Measurements from ENCODE around the gene NRXN3. TPM values are rescaled to one million over a fixed set of nuclear protein-coding genes. Genes with fewer than 3 reads are reported as not detected.

Gene NRXN3
- total and polyA plus RNA-seq, 4 donors: 21.9 to 73.4 (median 65.7) TPM

- WGBS (ENCODE audit: insufficient coverage): no CpG with 5 or more reads among the region's 2 CpGs
- H3K27ac ChIP-seq (ENCODE audit: low read depth, low read length): no peak overlapping the region
Observed at GRCh38 chr14:78788467-78789360, 618.5 kb downstream of the NRXN3 start.

GRCh38 chr14:78790271-78790670 lies 620.1 kb downstream of the NRXN3 start:
- Histone ChIP-seq H3K4me1 (ENCODE audit: control insufficient read depth, insufficient read depth, low read length) (no peaks in the 10 kb centered on the region), H3K4me3 (ENCODE audit: low read depth, low read length) (no peak overlapping the region), H3K27me3 (ENCODE audit: control insufficient read depth, insufficient read depth, low read length) (no peaks in the 10 kb centered on the region), H3K36me3 (ENCODE audit: control insufficient read depth, insufficient read depth, low read length) (no peaks in the 10 kb centered on the region), H3K27ac (ENCODE audit: low read depth, low read length) (no peak overlapping the region), H3K9me3 (ENCODE audit: control insufficient read depth, insufficient read depth, low read length) (no peaks in the 10 kb centered on the region)
- 0% methylated on average over 1 of the region's 2 CpGs for WGBS (ENCODE audit: insufficient coverage)
- DNase-seq (ENCODE audit: low read depth in 4 of 6, low spot score in 6 of 6): peak in 2 of 6 donors; percentile 34 to 93

More at GRCh38 chr14:78788467-78789360, 618.5 kb downstream of the NRXN3 start:
- H3K4me1 ChIP-seq (ENCODE audit: control insufficient read depth, insufficient read depth, low read length): no peaks in the 10 kb centered on the region
- H3K27me3 ChIP-seq (ENCODE audit: control insufficient read depth, insufficient read depth, low read length): no peaks in the 10 kb centered on the region
- no peaks in the 10 kb centered on the region for H3K9me3 ChIP-seq (ENCODE audit: control insufficient read depth, insufficient read depth, low read length)
- no peak overlapping the region for H3K4me3 ChIP-seq (ENCODE audit: low read depth, low read length)
- no peaks in the 10 kb centered on the region for H3K36me3 ChIP-seq (ENCODE audit: control insufficient read depth, insufficient read depth, low read length)
- DNase-seq (ENCODE audit: low read depth in 4 of 6, low spot score in 6 of 6): no peak

GRCh38 chr14:78798757-78799156 lies 628.6 kb downstream of the NRXN3 start:
- Histone ChIP-seq H3K4me3 (ENCODE audit: low read depth, low read length) (no peak overlapping the region), H3K9me3 (ENCODE audit: control insufficient read depth, insufficient read depth, low read length) (no peaks in the 10 kb centered on the region), H3K27ac (ENCODE audit: low read depth, low read length) (no peak overlapping the region), H3K27me3 (ENCODE audit: control insufficient read depth, insufficient read depth, low read length) (no peaks in the 10 kb centered on the region), H3K4me1 (ENCODE audit: control insufficient read depth, insufficient read depth, low read length) (no peaks in the 10 kb centered on the region), H3K36me3 (ENCODE audit: control insufficient read depth, insufficient read depth, low read length) (no peaks in the 10 kb centered on the region)
- DNase-seq (ENCODE audit: low read depth in 4 of 6, low spot score in 6 of 6): no peak
- 63% methylated on average over 4 of the region's 5 CpGs for WGBS (ENCODE audit: insufficient coverage)

- H3K4me1 ChIP-seq (ENCODE audit: control insufficient read depth, insufficient read depth, low read length): no peaks in the 10 kb centered on the region
- H3K36me3 ChIP-seq (ENCODE audit: control insufficient read depth, insufficient read depth, low read length): no peaks in the 10 kb centered on the region
- no peak overlapping the region for H3K4me3 ChIP-seq (ENCODE audit: low read depth, low read length)
- no CpG with 5 or more reads among the region's 3 CpGs for WGBS (ENCODE audit: insufficient coverage)
- no peak for DNase-seq (ENCODE audit: low read depth in 4 of 6, low spot score in 6 of 6)
- H3K27me3 ChIP-seq (ENCODE audit: control insufficient read depth, insufficient read depth, low read length): no peaks in the 10 kb centered on the region
- no peak overlapping the region for H3K27ac ChIP-seq (ENCODE audit: low read depth, low read length)
- H3K9me3 ChIP-seq (ENCODE audit: control insufficient read depth, insufficient read depth, low read length): no peaks in the 10 kb centered on the region
Observed at GRCh38 chr14:78805570-78805969, 635.4 kb downstream of the NRXN3 start.

- Histone ChIP-seq H3K4me3 (ENCODE audit: low read depth, low read length) (no peak overlapping the region), H3K27me3 (ENCODE audit: control insufficient read depth, insufficient read depth, low read length) (no peaks in the 10 kb centered on the region), H3K4me1 (ENCODE audit: control insufficient read depth, insufficient read depth, low read length) (no peaks in the 10 kb centered on the region), H3K36me3 (ENCODE audit: control insufficient read depth, insufficient read depth, low read length) (no peaks in the 10 kb centered on the region), H3K27ac (ENCODE audit: low read depth, low read length) (no peak overlapping the region), H3K9me3 (ENCODE audit: control insufficient read depth, insufficient read depth, low read length) (no peaks in the 10 kb centered on the region)
- 91% methylated on average over 2 of the region's 3 CpGs for WGBS (ENCODE audit: insufficient coverage)
- DNase-seq (ENCODE audit: low read depth in 4 of 6, low spot score in 6 of 6): no peak
Observed at GRCh38 chr14:78823035-78823434, 652.9 kb downstream of the NRXN3 start.

- Histone ChIP-seq H3K4me3 (ENCODE audit: low read depth, low read length) (no peak overlapping the region), H3K36me3 (ENCODE audit: control insufficient read depth, insufficient read depth, low read length) (no peaks in the 10 kb centered on the region), H3K4me1 (ENCODE audit: control insufficient read depth, insufficient read depth, low read length) (no peaks in the 10 kb centered on the region), H3K27me3 (ENCODE audit: control insufficient read depth, insufficient read depth, low read length) (no peaks in the 10 kb centered on the region), H3K27ac (ENCODE audit: low read depth, low read length) (no peak overlapping the region), H3K9me3 (ENCODE audit: control insufficient read depth, insufficient read depth, low read length) (no peaks in the 10 kb centered on the region)
- 100% methylated on average over 1 of the region's 2 CpGs for WGBS (ENCODE audit: insufficient coverage)
- DNase-seq (ENCODE audit: low read depth in 4 of 6, low spot score in 6 of 6): no peak
Observed at GRCh38 chr14:78823516-78823915, 653.3 kb downstream of the NRXN3 start.

GRCh38 chr14:78829274-78829673 lies 659.1 kb downstream of the NRXN3 start:
- no peak for DNase-seq (ENCODE audit: low read depth in 4 of 6, low spot score in 6 of 6)
- WGBS (ENCODE audit: insufficient coverage): no CpG with 5 or more reads among the region's 1 CpG
- Histone ChIP-seq H3K9me3 (ENCODE audit: control insufficient read depth, insufficient read depth, low read length) (no peaks in the 10 kb centered on the region), H3K4me3 (ENCODE audit: low read depth, low read length) (no peak overlapping the region), H3K27me3 (ENCODE audit: control insufficient read depth, insufficient read depth, low read length) (no peaks in the 10 kb centered on the region), H3K27ac (ENCODE audit: low read depth, low read length) (no peak overlapping the region), H3K36me3 (ENCODE audit: control insufficient read depth, insufficient read depth, low read length) (no peaks in the 10 kb centered on the region), H3K4me1 (ENCODE audit: control insufficient read depth, insufficient read depth, low read length) (no peaks in the 10 kb centered on the region)

- DNase-seq (ENCODE audit: low read depth in 4 of 6, low spot score in 6 of 6): peak in 5 of 6 donors; percentile 4 to 85 (median 22)
- Histone ChIP-seq H3K4me1 (ENCODE audit: control insufficient read depth, insufficient read depth, low read length) (no peaks in the 10 kb centered on the region), H3K4me3 (ENCODE audit: low read depth, low read length) (no peak overlapping the region), H3K27ac (ENCODE audit: low read depth, low read length) (no peak overlapping the region), H3K9me3 (ENCODE audit: control insufficient read depth, insufficient read depth, low read length) (no peaks in the 10 kb centered on the region), H3K36me3 (ENCODE audit: control insufficient read depth, insufficient read depth, low read length) (no peaks in the 10 kb centered on the region), H3K27me3 (ENCODE audit: control insufficient read depth, insufficient read depth, low read length) (no peaks in the 10 kb centered on the region)
- 61% methylated on average over 11 of the region's 12 CpGs for WGBS (ENCODE audit: insufficient coverage)
Observed at GRCh38 chr14:78834766-78835451, 664.7 kb downstream of the NRXN3 start.

GRCh38 chr14:78835909-78836308 lies 665.7 kb downstream of the NRXN3 start:
- Histone ChIP-seq H3K4me3 (ENCODE audit: low read depth, low read length) (no peak overlapping the region), H3K27ac (ENCODE audit: low read depth, low read length) (no peak overlapping the region), H3K9me3 (ENCODE audit: control insufficient read depth, insufficient read depth, low read length) (no peaks in the 10 kb centered on the region), H3K36me3 (ENCODE audit: control insufficient read depth, insufficient read depth, low read length) (no peaks in the 10 kb centered on the region), H3K27me3 (ENCODE audit: control insufficient read depth, insufficient read depth, low read length) (no peaks in the 10 kb centered on the region), H3K4me1 (ENCODE audit: control insufficient read depth, insufficient read depth, low read length) (no peaks in the 10 kb centered on the region)
- DNase-seq (ENCODE audit: low read depth in 4 of 6, low spot score in 6 of 6): no peak
- WGBS (ENCODE audit: insufficient coverage): no CpG with 5 or more reads among the region's 1 CpG
